Hematopoietic multipotent progenitor cell treated with erythropoietin and hydrocortisone succinate and interleukin-3 and kit ligand, for 15 days (in vitro differentiated cells): Measurements from ENCODE around the gene AP1B1.
"Not testable (repeated sequence)": the region's sequence is repeated elsewhere in the genome, so short reads cannot be mapped to it uniquely, and the experiment has no call there.

Source experiments
- DNase-seq: peaks from one replicate; pipeline ENCODE4 v3.0.0-alpha.2; 2015; ENCODE audit warnings: low spot score

Gene AP1B1

GRCh38 chr22:29348956-29349355 is 39.4 kb downstream of the AP1B1 start:
- no peak for DNase-seq

DNA sequence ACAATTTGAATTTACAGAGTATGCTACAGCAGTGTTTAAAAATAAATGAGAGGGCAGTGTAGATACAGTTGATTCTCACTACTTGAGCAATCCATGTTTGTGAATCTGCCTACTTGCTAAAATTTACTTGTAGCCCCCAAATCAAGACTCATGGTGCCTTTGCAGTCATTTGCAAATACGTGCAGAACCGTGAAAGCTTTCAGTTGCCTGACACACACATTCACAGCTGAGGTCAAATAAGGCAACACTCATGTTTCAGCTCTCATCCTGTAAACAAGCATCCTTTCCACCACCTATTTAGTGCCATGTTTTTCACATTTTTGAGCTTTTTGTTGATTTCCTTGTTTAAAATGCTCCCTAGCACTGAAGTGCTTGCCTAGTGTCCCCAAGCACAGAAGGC is 40.3 kb downstream of the AP1B1 start:
- DNase-seq, result no peak

GRCh38 chr22:29346659-29347058 is 41.7 kb downstream of the AP1B1 start:
- DNase-seq, result no peak

- no peak for DNase-seq
Observed at GRCh38 chr22:29345932-29346331, 42.4 kb downstream of the AP1B1 start.

GRCh38 chr22:29344889-29345288 is 43.5 kb downstream of the AP1B1 start:
- DNase-seq, result not testable (repeated sequence)

DNA sequence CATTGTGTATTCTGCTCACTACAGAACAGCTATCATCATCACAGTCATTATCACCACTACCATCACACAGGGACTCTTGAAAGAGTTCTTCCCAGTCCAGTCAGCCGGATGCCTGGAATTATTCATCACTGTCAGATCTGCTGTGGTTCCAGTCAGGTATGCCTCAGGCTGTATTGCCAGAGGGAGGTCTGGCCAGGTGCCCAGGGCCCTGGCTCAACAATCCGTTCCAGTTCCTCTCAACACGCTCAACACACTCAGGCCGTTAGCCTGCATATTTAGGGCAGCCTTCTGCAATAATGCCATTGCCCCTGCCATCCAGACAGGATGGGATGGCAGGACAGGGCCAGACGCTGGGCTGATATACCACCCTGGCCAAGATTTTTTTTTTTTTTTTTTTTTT is 44.2 kb downstream of the AP1B1 start:
- DNase-seq, result no peak

- no peak for DNase-seq
Observed at GRCh38 chr22:29343313-29343805, 45.0 kb downstream of the AP1B1 start.

DNA sequence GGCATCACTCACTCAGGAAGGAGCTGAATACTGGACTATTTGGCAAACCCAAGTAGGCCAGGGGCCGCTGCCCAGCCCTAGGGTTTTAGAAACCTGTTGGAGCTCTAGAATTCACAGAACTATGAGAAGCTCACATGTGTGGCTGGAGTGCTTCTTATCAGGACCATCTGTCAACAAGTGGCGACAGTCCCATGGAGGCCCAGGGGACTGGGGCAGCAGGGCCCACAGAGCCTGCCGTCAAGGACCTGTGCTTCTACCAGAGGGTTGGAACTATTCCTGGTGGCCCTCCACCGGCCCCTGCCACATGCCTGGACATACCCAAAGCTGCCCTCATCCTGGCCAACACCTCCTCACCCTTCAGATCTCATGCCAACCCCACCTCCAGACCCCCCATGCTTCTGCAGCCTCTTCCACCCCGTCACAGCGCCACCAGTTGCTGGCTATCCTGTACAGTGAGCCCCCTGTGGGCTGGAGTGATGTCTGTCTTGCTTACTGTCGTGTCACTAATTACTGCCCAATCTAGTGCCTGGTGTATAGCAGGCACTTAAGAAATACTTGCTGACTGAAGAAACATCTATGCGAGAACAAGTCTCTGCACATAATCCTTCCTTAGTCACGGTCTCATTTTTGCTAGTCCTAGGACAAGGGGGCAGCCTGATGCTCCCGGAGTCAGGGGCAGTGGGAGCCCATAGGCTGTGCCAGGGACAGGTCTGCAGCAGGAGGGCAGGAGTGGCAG is 45.6 kb downstream of the AP1B1 start:
- peak; percentile 9 for DNase-seq

DNA sequence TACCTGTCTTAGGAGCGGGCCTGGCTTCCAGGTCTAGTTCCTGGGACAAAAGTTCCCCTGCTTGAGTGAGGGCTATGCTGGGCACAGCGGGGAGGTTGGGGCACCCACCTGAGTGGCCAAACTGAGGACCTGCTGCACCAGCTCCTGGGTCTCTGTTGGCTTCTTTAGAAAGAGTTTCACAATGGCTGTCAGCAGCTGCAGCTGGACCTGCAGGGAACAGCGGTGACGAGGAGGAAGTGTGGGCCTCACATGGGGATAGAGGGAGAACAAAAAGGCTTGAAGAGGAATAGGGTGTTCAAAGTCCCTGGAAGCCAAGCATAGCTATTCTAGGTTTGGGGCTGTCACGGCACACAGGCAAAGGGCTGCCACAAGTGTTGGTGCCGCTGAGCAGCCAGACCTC is 46.2 kb downstream of the AP1B1 start:
- no peak for DNase-seq

- DNase-seq, result no peak
Observed at GRCh38 chr22:29341849-29342127, 46.6 kb downstream of the AP1B1 start.

DNA sequence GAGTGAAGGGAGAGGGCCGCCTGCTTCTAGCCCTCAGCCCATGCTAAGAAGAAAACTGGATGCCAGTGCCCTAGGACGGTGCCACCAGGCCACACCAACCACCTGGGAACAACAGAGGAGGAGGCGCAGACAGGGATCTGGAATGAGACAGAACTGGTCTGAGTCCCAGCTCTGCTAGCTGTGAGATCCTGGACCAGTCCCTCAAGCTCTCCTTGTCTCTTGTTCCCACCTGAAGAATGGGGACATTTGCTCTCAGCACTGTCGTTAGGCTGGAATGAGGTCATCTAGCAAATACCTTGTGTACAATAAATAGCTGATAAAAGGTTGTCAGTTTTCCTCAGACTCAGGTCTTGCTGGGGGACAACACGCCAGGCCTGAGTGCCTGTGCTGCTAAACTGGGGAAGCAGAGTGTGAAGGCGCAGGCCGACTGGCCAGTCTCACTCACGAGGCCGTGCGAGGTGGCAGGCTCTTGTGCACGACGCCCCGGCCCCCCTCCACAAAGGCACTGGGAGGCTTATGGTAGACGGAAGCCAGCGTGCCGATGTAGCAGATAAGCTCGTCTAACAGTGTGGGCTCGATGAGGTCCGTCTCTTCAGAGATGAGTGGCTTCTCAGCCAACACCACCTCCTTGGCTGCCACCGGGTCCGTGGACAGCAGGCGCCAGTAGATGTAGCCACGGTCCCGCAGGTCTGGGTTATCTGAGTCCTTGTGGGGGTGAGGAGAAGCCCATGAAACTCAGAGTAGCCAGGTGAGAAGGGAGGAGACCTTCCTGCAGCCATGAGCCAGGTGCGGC is 47.1 kb downstream of the AP1B1 start:
- DNase-seq, result no peak

DNA sequence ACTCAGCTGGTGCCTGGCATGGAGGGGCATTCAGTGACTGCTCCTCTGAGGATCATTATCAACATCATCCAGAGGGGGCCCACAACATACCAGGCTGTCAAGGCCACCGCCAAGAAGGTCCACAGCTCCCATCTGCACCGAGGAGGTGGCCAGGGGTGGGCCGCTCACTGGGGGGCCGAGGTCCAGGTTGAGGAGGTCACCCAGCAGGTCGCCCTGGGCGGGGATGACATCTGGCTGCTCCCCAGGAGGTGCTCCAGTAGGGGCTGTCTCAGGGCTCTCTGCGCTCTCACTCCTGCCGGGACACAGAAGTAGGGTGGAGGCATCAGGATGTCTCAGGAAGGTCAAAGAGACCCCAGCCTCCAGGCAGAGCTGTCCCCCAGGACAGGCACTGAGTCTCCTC is 47.8 kb downstream of the AP1B1 start:
- no peak for DNase-seq

- no peak for DNase-seq
Observed at GRCh38 chr22:29339381-29340235, 48.8 kb downstream of the AP1B1 start.

GRCh38 chr22:29338398-29338797 is 50.0 kb downstream of the AP1B1 start:
- DNase-seq, result no peak

DNA sequence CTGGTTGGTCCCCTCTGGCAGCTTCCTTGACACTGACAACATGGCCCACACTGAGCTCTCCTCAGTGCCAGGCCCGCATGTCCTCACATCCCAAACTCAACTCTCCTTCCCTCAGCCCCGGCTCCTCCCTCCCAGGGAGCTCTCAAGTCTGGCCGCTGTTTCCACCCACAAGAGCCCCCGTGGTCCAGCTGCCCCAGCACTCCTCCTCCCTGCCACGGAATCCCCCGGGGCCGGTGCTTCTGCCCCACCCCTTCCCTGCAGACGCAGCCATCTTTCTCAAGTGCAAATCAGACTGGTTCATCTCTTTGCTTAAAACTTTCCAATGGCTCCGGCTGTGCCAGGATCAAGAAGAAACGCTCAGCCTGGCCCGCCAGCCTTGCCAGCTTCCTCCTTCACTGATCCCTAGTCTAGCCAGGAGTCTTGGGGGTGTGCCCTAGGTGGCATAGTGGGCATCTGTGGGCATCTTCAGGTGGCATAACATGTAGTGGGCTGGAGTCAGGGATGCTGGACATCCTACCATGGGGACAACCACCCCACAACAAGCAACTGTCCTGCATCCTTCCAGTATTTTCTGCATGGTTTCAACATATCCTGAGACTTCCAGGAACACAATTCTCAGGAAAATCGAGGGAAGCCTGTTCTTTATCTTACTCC is 50.6 kb downstream of the AP1B1 start:
- no peak for DNase-seq

DNA sequence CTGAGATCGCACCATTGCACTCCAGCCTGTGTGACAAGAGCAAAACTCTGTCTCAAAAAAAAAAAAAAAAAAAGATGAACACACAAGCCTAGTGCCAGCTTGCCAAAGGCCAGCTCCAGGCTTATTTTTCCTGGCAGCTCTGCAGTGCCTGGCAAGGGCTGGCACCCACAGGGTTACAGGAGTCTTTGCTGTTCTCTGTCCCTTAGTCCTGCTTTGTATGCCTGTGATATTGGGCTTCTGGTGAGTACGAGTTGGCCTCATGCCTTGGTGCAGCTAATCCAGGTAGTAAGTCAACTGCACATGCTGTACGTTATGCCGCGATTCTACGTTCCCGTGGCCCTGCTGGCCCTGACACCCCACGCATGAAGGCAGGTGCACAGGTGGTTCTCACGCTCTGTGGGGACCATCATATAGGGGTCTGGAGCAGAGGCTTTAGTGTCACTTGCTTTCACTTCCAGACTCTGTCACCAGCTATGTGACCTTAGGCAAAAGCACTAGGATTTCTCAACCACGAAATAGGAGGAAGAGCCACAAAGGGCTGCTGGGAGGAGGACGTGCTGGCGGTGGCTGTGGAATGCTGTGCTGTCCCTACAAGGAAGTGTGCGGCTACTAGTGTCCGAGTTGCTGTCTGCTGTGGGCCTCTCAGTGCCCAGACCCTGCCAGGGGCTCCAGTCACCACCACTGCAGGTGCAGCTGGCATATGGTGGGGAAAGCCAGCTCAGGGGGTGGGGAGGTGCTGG is 51.4 kb downstream of the AP1B1 start:
- DNase-seq, result no peak

- DNase-seq, result no peak
Observed at GRCh38 chr22:29335656-29336055, 52.7 kb downstream of the AP1B1 start.

DNA sequence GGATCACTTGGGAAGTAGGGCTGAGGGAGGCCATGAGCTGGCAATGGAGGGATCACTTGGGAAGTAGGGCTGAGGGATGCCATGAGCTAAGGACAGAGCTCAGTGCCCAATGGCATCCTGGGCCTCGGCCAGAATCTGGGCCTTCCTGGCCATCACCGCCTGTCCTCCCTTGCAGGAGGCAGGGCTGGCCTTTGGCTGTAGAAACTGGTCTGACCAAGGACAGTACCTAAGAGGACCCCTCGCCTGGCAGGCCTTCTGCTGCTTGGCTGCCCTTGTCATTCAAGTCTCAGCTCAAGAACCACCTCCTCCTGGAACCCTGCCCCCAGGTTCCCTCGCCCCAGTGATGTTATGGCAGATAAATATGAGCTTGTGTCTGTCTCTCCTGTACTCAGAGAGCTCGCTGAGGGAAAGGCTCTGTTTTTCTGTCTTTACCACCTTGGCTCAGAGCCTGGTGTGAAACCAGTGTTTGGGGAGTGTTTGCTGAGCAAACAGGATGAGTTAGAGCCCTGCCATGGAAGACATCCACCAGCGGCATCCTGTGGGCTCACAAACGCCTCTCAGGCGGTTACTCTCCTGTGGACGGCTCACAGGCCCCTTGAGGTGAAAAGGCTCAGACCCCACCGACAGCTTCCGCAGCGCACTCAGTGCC is 53.5 kb downstream of the AP1B1 start:
- DNase-seq, result no peak

DNA sequence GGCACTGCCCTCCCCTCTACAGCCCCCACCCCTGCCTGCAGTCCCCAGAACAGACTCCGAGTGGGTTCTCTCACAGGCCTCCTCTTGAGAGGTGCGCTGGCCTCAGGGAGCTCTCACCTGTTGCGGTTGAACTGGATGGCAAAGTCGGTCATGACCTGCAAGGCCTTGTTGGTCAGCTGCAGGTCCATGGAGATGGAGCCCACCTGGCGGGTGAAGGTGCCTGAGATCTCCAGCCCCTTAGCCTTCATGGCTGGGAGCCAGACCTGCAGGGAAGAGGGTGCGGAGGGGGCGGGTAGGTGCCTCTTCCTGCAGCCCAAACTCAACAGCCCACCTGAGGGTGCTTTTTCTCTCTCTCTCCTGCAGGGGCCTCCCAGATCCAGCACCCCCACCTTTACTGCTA is 54.2 kb downstream of the AP1B1 start:
- DNase-seq, result no peak

- DNase-seq, result no peak
Observed at GRCh38 chr22:29332886-29333496, 55.4 kb downstream of the AP1B1 start.
